ENCODE measurements around the gene CDC42SE2. TPM values are rescaled to one million over a fixed set of nuclear protein-coding genes. Genes with fewer than 3 reads are reported as not detected.
"Not testable (repeated sequence)": the region's sequence is repeated elsewhere in the genome, so short reads cannot be mapped to it uniquely, and the experiment has no call there.

CDC42SE2 gene
- total RNA-seq, 1 experiment from 2014 or later: 32.8 TPM

GRCh38 chr5:131328536-131329285 is 64.9 kb downstream of the CDC42SE2 start:
- intact Hi-C loops (cut with micrococcal nuclease; ENCODE audit: unreplicated experiment): no loop called here
- no peak overlapping the region for H3K4me3 ChIP-seq
- peak; percentile 2 to 86 for DNase-seq
- no peaks in the 10 kb centered on the region for H3K36me3 ChIP-seq (ENCODE audit: low read depth)
- H3K27ac ChIP-seq: no peak overlapping the region
- peaks cover 15% of the 10 kb centered on the region for H3F3A ChIP-seq (ENCODE audit: insufficient read depth, low read depth)
- TF ChIP-seq CTCF (conservative IDR thresholded peaks at IDR 0.05): no peak
- H3K9me3 ChIP-seq (ENCODE audit: insufficient read depth, low read depth): no peaks in the 10 kb centered on the region
- H3K79me2 ChIP-seq (ENCODE audit: low read depth): peaks cover 36% of the 10 kb centered on the region
- BruUV-seq (replicated peaks): no TSS peak
- H2AFZ ChIP-seq: no peak overlapping the region
- no peaks in the 10 kb centered on the region for H3K9me2 ChIP-seq (ENCODE audit: insufficient read depth)
- no peak overlapping the region for H3K4me2 ChIP-seq
- no peaks in the 10 kb centered on the region for H3K27me3 ChIP-seq (ENCODE audit: insufficient read depth, low read depth)
- H3K4me1 ChIP-seq (replicated peaks; ENCODE audit: insufficient read depth): peaks cover 16% of the 10 kb centered on the region
- ChIA-PET CTCF (interaction anchor here (0.5 to 1.0 kb wide), 2 partner anchors 26 to 829 kb away, joined by 3 to 4 read pairs; no protein-coding TSS in a partner anchor), POLR2A (ENCODE audit: unreplicated experiment) (no interaction called here)
- peaks cover 17% of the 10 kb centered on the region; the same call in 1 of the 2 replicates for H4K20me1 ChIP-seq (ENCODE audit: insufficient read depth)

DNA sequence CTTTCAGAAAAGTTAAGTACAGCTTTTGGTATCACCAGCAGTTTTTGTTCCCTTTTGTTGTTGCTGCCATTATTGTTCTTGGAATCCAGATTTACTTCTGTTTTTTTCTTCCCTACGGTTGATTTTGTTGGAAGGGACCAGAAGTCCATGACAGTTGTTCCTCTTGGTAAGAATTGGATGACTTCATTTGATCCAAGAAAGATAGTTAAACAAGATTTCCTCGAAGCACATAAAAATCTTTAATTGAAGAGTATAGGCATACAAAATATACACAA is 65.4 kb downstream of the CDC42SE2 start:
- Histone ChIP-seq H3K27ac (no peak overlapping the region), H3K27me3 (ENCODE audit: insufficient read depth, low read depth) (no peaks in the 10 kb centered on the region), H3F3A (ENCODE audit: insufficient read depth, low read depth) (peaks cover 15% of the 10 kb centered on the region), H3K4me1 (replicated peaks; ENCODE audit: insufficient read depth) (peaks cover 16% of the 10 kb centered on the region), H3K36me3 (ENCODE audit: low read depth) (no peaks in the 10 kb centered on the region), H3K4me2 (no peak overlapping the region), H4K20me1 (ENCODE audit: insufficient read depth) (peaks cover 17% of the 10 kb centered on the region; the same call in 1 of the 2 replicates), H3K9me2 (ENCODE audit: insufficient read depth) (no peaks in the 10 kb centered on the region), H3K9me3 (ENCODE audit: insufficient read depth, low read depth) (no peaks in the 10 kb centered on the region), H3K4me3 (no peak overlapping the region), H2AFZ (no peak overlapping the region), H3K79me2 (ENCODE audit: low read depth) (peaks cover 32% of the 10 kb centered on the region)
- intact Hi-C loops (cut with micrococcal nuclease; ENCODE audit: unreplicated experiment): no loop called here
- ChIA-PET POLR2A (ENCODE audit: unreplicated experiment) (no interaction called here), CTCF (interaction anchor here (0.5 to 1.0 kb wide), 3 partner anchors 9 to 830 kb away, joined by 3 to 9 read pairs (median 4); no protein-coding TSS in a partner anchor)
- BruUV-seq (replicated peaks): no TSS peak
- DNase-seq: no peak
- TF ChIP-seq EZH2 (IDR thresholded peaks at IDR 0.05; ENCODE audit: low read depth): no peak
- no peak for TF ChIP-seq CTCF (conservative IDR thresholded peaks at IDR 0.05)

- TF ChIP-seq EZH2 (IDR thresholded peaks at IDR 0.05; ENCODE audit: low read depth) (no peak), CTCF (conservative IDR thresholded peaks at IDR 0.05) (no peak)
- peaks cover 17% of the 10 kb centered on the region; the same call in 1 of the 2 replicates for H4K20me1 ChIP-seq (ENCODE audit: insufficient read depth)
- peaks cover 24% of the 10 kb centered on the region for H3K79me2 ChIP-seq (ENCODE audit: low read depth)
- no peaks in the 10 kb centered on the region for H3K36me3 ChIP-seq (ENCODE audit: low read depth)
- intact Hi-C loops (cut with micrococcal nuclease; ENCODE audit: unreplicated experiment): no loop called here
- DNase-seq: no peak
- no peaks in the 10 kb centered on the region for H3K27me3 ChIP-seq (ENCODE audit: insufficient read depth, low read depth)
- no peak overlapping the region for H2AFZ ChIP-seq
- H3K4me2 ChIP-seq: no peak overlapping the region
- ChIA-PET CTCF (interaction anchor here (1.0 kb wide), 1 partner anchor 27 kb away, joined by 3 read pairs; no protein-coding TSS in a partner anchor), POLR2A (ENCODE audit: unreplicated experiment) (no interaction called here)
- no peaks in the 10 kb centered on the region for H3K9me2 ChIP-seq (ENCODE audit: insufficient read depth)
- H3K4me3 ChIP-seq: no peak overlapping the region
- peaks cover 16% of the 10 kb centered on the region for H3K4me1 ChIP-seq (replicated peaks; ENCODE audit: insufficient read depth)
- no peaks in the 10 kb centered on the region for H3K9me3 ChIP-seq (ENCODE audit: insufficient read depth, low read depth)
- no TSS peak for BruUV-seq (replicated peaks)
- H3K27ac ChIP-seq: no peak overlapping the region
- H3F3A ChIP-seq (ENCODE audit: insufficient read depth, low read depth): peaks cover 15% of the 10 kb centered on the region
These were observed 66.2 kb downstream of the CDC42SE2 start for GRCh38 chr5:131330031-131330430.

GRCh38 chr5:131335756-131336155 is 71.9 kb downstream of the CDC42SE2 start:
- H3K27me3 ChIP-seq (ENCODE audit: insufficient read depth, low read depth); H4K20me1 ChIP-seq (ENCODE audit: insufficient read depth); H2AFZ ChIP-seq; H3K4me2 ChIP-seq; intact Hi-C loops (cut with micrococcal nuclease; ENCODE audit: unreplicated experiment); H3K79me2 ChIP-seq (ENCODE audit: low read depth); DNase-seq; H3K4me3 ChIP-seq; H3K27ac ChIP-seq; H3K4me1 ChIP-seq (replicated peaks; ENCODE audit: insufficient read depth); CTCF ChIA-PET; BruUV-seq (replicated peaks); POLR2A ChIA-PET (ENCODE audit: unreplicated experiment); H3K9me2 ChIP-seq (ENCODE audit: insufficient read depth); H3F3A ChIP-seq (ENCODE audit: insufficient read depth, low read depth); H3K36me3 ChIP-seq (ENCODE audit: low read depth); H3K9me3 ChIP-seq (ENCODE audit: insufficient read depth, low read depth): not testable (repeated sequence)

- BruUV-seq (replicated peaks); H4K20me1 ChIP-seq (ENCODE audit: insufficient read depth); H2AFZ ChIP-seq; H3K9me3 ChIP-seq (ENCODE audit: insufficient read depth, low read depth); CTCF ChIA-PET; H3K9me2 ChIP-seq (ENCODE audit: insufficient read depth); H3K4me2 ChIP-seq; intact Hi-C loops (cut with micrococcal nuclease; ENCODE audit: unreplicated experiment); H3K27me3 ChIP-seq (ENCODE audit: insufficient read depth, low read depth); H3F3A ChIP-seq (ENCODE audit: insufficient read depth, low read depth); H3K27ac ChIP-seq; DNase-seq; H3K36me3 ChIP-seq (ENCODE audit: low read depth); H3K4me1 ChIP-seq (replicated peaks; ENCODE audit: insufficient read depth); H3K4me3 ChIP-seq; H3K79me2 ChIP-seq (ENCODE audit: low read depth); POLR2A ChIA-PET (ENCODE audit: unreplicated experiment): not testable (repeated sequence)
These were observed 72.9 kb downstream of the CDC42SE2 start for GRCh38 chr5:131336801-131337200.

All from PC-9 (cell line).